BJ (cell line): ENCODE measurements around the gene LRMDA. TPM values are rescaled to one million over a fixed set of nuclear protein-coding genes. Genes with fewer than 3 reads are reported as not detected.

ENCODE experiments used
- CTCF ChIA-PET: fragments of 350-600 bp; formaldehyde crosslinking; extraction: SDS; loops from one replicate; lab custom pipeline; 2021; ENCODE audit warnings: antibody characterized with exemption, inconsistent platforms; lab: Yijun Ruan, JAX
- POLR2A ChIA-PET: fragments of 300-600 bp; sonication (Branson Sonifier 250); formaldehyde crosslinking; extraction: SDS; loops from one replicate; lab custom pipeline; 2021; ENCODE audit warnings: antibody characterized with exemption; lab: Charles Lee
- DNase-seq: peaks from one replicate; pipeline ENCODE4 v3.0.0-alpha.2; 2011; ENCODE audit warnings: low read depth
- H3K27me3 ChIP-seq: 2 replicates; pipeline ENCODE4 v1.6.0; 2011; ENCODE audit warnings: low read length; ENCODE audit not compliant: control insufficient read depth, insufficient read depth
- H3K36me3 ChIP-seq: 2 replicates; pipeline ENCODE4 v1.5.1; 2011; ENCODE audit warnings: low read length; ENCODE audit not compliant: control insufficient read depth, insufficient read depth
- H3K4me3 ChIP-seq: 2 replicates; pipeline ENCODE4 v1.5.1; 2011; ENCODE audit warnings: low read depth, mild to moderate bottlenecking, control low read depth, low read length
- polyA minus RNA-seq: library from RNA; depleted of rRNA, polyadenylated mRNA; stranded (reverse); fragments of >200 nt; gene quantifications from 2 replicates; pipeline ENCODE4 v1.2.3, GENCODE V29; 2011; rRNA and poly(A)+ RNA removed
- polyA plus RNA-seq: library from polyadenylated mRNA; depleted of rRNA; stranded (reverse); fragments of >200 nt; gene quantifications from 2 replicates; pipeline ENCODE4 v1.2.3, GENCODE V29; 2011; rRNA removed
- TF ChIP-seq, protein P1 (sequence below): IDR thresholded peaks from 2 replicates; pipeline ENCODE4 v1.5.1; 2011; ENCODE audit warnings: low read depth, mild to moderate bottlenecking, control low read depth, inconsistent platforms, low read length, moderate library complexity; ENCODE audit not compliant: insufficient read depth

The LRMDA gene
- polyA plus RNA-seq (0.12 TPM in 1 of 2 replicates, not detected in the other), polyA minus RNA-seq (0.05 and 0.47 TPM in 2 replicates)

DNA sequence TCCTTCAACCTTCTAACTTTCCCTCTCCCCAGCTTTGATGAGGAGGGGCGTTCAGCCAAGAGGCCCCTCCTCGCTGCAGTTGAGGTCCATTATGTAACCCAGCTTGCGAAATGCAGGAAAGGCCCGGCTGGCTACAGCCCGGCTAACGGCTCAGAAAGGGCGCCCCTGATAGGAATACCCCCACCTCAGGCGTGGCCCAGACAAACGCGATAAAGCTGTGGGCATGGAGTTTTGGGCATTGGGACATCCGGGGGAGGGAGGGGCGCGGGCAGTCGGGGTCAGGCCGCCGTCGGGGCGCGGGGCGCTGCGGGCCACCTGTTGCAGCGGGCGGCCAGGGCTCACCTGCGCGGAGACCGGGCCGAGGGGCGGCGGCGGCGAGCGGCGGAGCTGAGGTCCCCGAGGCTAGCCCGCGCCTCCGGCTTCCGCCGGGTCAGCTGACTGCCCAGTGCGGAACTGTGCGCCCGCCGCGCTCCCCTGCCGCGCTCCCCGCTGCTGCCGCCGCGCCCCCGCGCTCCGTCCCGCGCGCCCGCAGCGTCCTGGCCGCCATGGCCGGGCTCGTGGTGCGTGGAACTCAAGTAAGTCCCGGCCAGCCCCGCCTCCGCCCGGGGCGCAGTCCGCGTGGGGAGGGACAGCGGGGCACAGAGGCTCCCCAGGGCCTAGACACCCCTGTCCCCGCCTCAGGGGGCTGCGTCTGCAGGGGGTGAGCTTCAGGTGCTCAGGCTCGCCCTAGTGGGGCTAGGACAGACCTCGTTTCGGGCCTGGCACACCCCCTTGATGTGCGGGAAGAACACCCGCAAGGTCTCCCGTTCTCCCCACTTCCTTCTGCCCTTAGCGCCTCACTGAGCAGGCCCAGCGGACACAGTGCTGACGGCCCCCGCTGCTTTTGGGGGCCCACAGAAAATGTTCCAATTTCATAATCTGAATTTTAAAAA is at the start of gene LRMDA:
Gene LRMDA, plus strand, starts transcription at position 445 of the 932 bp plus-strand sequence.
- TF ChIP-seq, protein P1, sequence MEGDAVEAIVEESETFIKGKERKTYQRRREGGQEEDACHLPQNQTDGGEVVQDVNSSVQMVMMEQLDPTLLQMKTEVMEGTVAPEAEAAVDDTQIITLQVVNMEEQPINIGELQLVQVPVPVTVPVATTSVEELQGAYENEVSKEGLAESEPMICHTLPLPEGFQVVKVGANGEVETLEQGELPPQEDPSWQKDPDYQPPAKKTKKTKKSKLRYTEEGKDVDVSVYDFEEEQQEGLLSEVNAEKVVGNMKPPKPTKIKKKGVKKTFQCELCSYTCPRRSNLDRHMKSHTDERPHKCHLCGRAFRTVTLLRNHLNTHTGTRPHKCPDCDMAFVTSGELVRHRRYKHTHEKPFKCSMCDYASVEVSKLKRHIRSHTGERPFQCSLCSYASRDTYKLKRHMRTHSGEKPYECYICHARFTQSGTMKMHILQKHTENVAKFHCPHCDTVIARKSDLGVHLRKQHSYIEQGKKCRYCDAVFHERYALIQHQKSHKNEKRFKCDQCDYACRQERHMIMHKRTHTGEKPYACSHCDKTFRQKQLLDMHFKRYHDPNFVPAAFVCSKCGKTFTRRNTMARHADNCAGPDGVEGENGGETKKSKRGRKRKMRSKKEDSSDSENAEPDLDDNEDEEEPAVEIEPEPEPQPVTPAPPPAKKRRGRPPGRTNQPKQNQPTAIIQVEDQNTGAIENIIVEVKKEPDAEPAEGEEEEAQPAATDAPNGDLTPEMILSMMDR = no peak
- DNase-seq = no peak
- ChIA-PET POLR2A (no interaction called here), CTCF (interaction anchor here (1.2 kb wide), 1 partner anchor 10 kb away, joined by 3 read pairs; no protein-coding TSS in a partner anchor)
- Histone ChIP-seq H3K4me3 (peak within 1 kb of the TSS; percentile 44), H3K27me3 (peaks cover 6% of the 10 kb centered on the region), H3K36me3 (no peaks in the 10 kb centered on the region)

DNA sequence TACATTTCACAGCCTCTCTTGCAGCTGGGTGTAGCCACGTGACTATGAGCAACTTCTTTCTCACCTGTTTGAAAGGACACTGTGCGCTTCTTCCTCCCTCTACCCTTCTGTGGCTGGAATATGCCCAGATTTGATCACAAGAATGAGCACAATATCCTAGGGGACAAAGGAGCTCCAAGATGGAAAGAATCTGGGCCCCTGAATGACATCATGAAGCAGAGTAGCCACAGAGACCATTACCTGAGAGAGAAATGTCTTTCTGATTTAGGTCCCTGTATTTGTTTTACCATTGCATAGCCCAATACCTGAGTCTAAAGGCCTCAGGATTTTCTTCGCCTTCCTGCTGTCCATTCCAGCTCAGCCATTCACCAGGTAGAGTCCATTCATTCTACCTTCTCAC is 45.3 kb upstream of the LRMDA start:
- no peak for DNase-seq
- no peak overlapping the region for H3K4me3 ChIP-seq
- CTCF ChIA-PET = interaction anchor here (1.4 to 2.0 kb wide), 2 partner anchors 9 to 13 kb away, joined by 6 to 8 read pairs; no protein-coding TSS in a partner anchor
- H3K36me3 ChIP-seq = no peaks in the 10 kb centered on the region
- peaks cover 2% of the 10 kb centered on the region for H3K27me3 ChIP-seq
- TF ChIP-seq, protein P1 = no peak
- POLR2A ChIA-PET = no interaction called here

DNA sequence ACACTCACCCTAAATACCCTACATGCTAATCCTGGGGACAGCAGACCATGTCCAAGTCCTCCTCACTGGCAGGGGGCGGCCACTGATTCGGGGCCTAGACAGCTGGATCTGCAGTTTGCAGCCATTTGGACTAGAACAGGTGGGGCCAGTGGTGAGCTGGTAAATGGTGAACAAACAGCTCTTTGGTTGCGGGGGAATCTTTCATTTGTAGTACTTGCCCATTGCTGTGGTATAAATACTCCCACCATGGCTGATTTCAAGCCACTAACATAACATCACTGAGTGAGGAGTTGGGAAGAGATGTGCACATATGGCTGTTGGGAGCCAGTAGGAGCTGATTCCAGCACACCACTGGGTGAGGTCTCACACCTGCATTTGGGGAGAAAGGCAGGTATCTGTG is 43.3 kb upstream of the LRMDA start:
- Histone ChIP-seq H3K36me3 (no peaks in the 10 kb centered on the region), H3K4me3 (no peak overlapping the region), H3K27me3 (peaks cover 2% of the 10 kb centered on the region)
- no peak for DNase-seq
- TF ChIP-seq, protein P1 = no peak
- ChIA-PET POLR2A (no interaction called here), CTCF (no interaction called here)

DNA sequence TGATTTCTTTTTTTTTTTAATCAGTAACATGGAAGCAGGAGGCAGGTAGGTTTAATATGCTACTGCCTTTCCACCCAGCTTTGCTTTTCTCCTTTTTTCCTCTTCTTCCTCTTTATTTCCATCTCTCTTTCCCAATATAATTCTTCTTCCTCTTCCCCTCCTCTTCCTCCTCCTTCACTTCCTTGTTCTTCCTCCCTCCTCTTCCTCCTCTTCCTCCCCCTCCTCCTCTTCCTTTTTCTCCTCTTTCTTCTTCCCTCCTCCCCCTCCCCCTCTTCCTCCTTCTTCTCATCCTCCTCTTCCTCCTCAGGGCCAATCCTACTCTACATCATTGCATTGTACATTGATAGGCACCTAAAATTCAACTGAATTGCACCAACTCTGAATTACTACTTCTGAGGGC is 41.2 kb upstream of the LRMDA start:
- Histone ChIP-seq H3K27me3 (no peaks in the 10 kb centered on the region; the same call in 1 of the 2 replicates), H3K36me3 (peaks cover 2% of the 10 kb centered on the region; the same call in 1 of the 2 replicates), H3K4me3 (no peak overlapping the region)
- ChIA-PET POLR2A (no interaction called here), CTCF (interaction anchor here (0.7 to 1.1 kb wide), 3 partner anchors 9 to 1359 kb away, joined by 3 to 4 read pairs (median 3); no protein-coding TSS in a partner anchor)
- no peak for DNase-seq
- TF ChIP-seq, protein P1 = no peak

DNA sequence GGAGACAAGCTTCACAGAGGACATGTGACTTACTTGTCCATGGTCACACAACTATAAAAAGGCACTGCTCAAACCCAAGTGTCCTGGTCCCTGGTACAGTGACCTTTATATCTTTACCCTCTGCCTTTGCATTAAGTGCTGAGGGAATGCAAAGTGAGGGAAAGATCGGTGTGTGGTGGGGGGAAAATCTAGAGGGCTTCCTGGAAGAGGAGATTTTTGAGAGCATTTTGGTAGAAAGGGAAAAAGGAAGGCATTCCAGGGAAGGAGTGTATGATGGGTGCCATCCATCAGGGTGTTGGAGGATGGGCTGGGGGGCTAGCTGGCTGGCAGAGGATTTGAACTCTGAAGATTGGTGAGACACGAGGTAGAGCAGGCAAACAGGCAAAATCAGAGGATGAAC is 39.2 kb upstream of the LRMDA start:
- Histone ChIP-seq H3K36me3 (peaks cover 3% of the 10 kb centered on the region; the same call in 1 of the 2 replicates), H3K4me3 (no peak overlapping the region), H3K27me3 (no peaks in the 10 kb centered on the region; the same call in 1 of the 2 replicates)
- ChIA-PET CTCF (no interaction called here), POLR2A (interaction anchor here (0.6 kb wide), 1 partner anchor 47 kb away, joined by 3 read pairs; no protein-coding TSS in a partner anchor)
- TF ChIP-seq, protein P1 = no peak
- no peak for DNase-seq
